K562 (cell line): ENCODE data around the gene RBM17. TPM values are rescaled to one million over a fixed set of nuclear protein-coding genes. Genes with fewer than 3 reads are reported as not detected.

Source experiments
- ATAC-seq: fragments of 200-7000 bp; cut with Tn5 transposase; 3 replicates; pipeline ENCODE4 v1.9.1; 2020; ENCODE audit warnings: moderate library complexity
- BruUV-seq: library from RNA; stranded (reverse); fragments of 400-500 nt; replicated peaks from 2 replicates; lab custom pipeline; 2021; lab: Mats Ljungman, UMichigan
- CTCF ChIA-PET: fragments of 300-600 bp; formaldehyde crosslinking; extraction: SDS; loops from one replicate; lab custom pipeline; 2021; ENCODE audit warnings: low intra/inter-chr PET ratio; lab: Yijun Ruan, JAX
- POLR2A ChIA-PET: fragments of 300-600, 350-650 bp; sonication (Branson Sonifier 250); formaldehyde crosslinking; extraction: SDS; loops from one replicate; lab custom pipeline; 2021; ENCODE audit warnings: antibody characterized with exemption, inconsistent platforms; lab: Yijun Ruan, JAX
- DNase-seq, 4 experiments: peaks; one replicate each; pipeline versions ENCODE4 v3.0.0 to v3.0.0-alpha.2; 2011 to 2018; ENCODE audit warnings: low spot score in 3 of 4, mixed read lengths in 3 of 4; ENCODE audit errors: extremely low read depth in 1 of 4
- FAIRE-seq: peaks from 2 replicates; lab custom pipeline; 2011; peaks lifted over from hg19 to GRCh38; lab: Jason Lieb, UNC
- H2AFZ ChIP-seq: 2 replicates; pipeline ENCODE4 v1.6.0; 2011; ENCODE audit warnings: low read depth, low read length, control low read depth, inconsistent platforms
- H3K27ac ChIP-seq: fragments of 200-600 bp; 3 replicates; pipeline ENCODE4 v1.8.0; 2011; ENCODE audit warnings: low read depth, mild to moderate bottlenecking, control low read depth, inconsistent platforms, low read length, moderate library complexity, mixed read lengths; ENCODE audit errors: extremely low read depth
- H3K27me3 ChIP-seq, 2 experiments: fragments of 300-600 bp in 1 of 2; 2 replicates in 1 of 2; 3 replicates in 1 of 2; pipeline versions ENCODE4 v1.6.0 to v1.8.0; 2011; ENCODE audit warnings: inconsistent platforms in 2 of 2, low read length in 2 of 2, mild to moderate bottlenecking in 1 of 2, mixed read lengths in 1 of 2, moderate library complexity in 1 of 2; ENCODE audit not compliant: control insufficient read depth in 2 of 2, insufficient read depth in 2 of 2
- H3K36me3 ChIP-seq: fragments of 300-600 bp; 3 replicates; pipeline ENCODE4 v1.8.0; 2011; ENCODE audit warnings: mild to moderate bottlenecking, low read length, inconsistent platforms; ENCODE audit not compliant: control insufficient read depth, insufficient read depth
- H3K4me1 ChIP-seq, 2 experiments: fragments of 200-600 bp in 1 of 2; replicated peaks in 1 of 2; 2 replicates in 1 of 2; 3 replicates in 1 of 2; pipeline versions ENCODE4 v1.5.1 to v1.8.0; 2011; ENCODE audit warnings: inconsistent platforms in 2 of 2, low read length in 2 of 2, mild to moderate bottlenecking in 1 of 2, mixed read lengths in 1 of 2, moderate library complexity in 1 of 2; ENCODE audit not compliant: control insufficient read depth in 2 of 2, insufficient read depth in 2 of 2
- H3K4me2 ChIP-seq: 2 replicates; pipeline ENCODE4 v1.6.1; 2011; ENCODE audit warnings: low read length, control low read depth, inconsistent platforms, mixed read lengths; ENCODE audit not compliant: insufficient read depth
- H3K4me3 ChIP-seq: fragments of 200-600 bp; sonication (generic), shearing (Covaris generic); 2 replicates; pipeline ENCODE4 v1.5.1; 2016; ENCODE audit warnings: control low read depth, inconsistent platforms
- H3K79me2 ChIP-seq: fragments of 200-600 bp; 3 replicates; pipeline ENCODE4 v1.8.0; 2011; ENCODE audit warnings: low read length, inconsistent platforms; ENCODE audit not compliant: control insufficient read depth, insufficient read depth
- H3K9ac ChIP-seq, 2 experiments: 2 replicates each; pipeline versions ENCODE4 v1.6.0 to v1.6.1; 2011; ENCODE audit warnings: low read depth in 2 of 2, low read length in 2 of 2, control low read depth in 1 of 2, inconsistent platforms in 1 of 2, mild to moderate bottlenecking in 1 of 2, mixed read lengths in 1 of 2; ENCODE audit not compliant: insufficient read depth in 1 of 2
- H3K9me1 ChIP-seq: one replicate; pipeline ENCODE4 v1.6.0; 2011; ENCODE audit warnings: inconsistent platforms, mild to moderate bottlenecking, low read length, moderate library complexity; ENCODE audit not compliant: control insufficient read depth, insufficient read depth
- H3K9me3 ChIP-seq: replicated peaks from 2 replicates; pipeline ENCODE4 v1.5.1; 2011; ENCODE audit warnings: low read depth, low read length, inconsistent platforms; ENCODE audit not compliant: control insufficient read depth, insufficient read depth
- H4K20me1 ChIP-seq: replicated peaks from 2 replicates; pipeline ENCODE4 v1.6.1; 2011; ENCODE audit warnings: low read length, inconsistent platforms, mixed read lengths; ENCODE audit not compliant: control insufficient read depth, insufficient read depth
- DACH1 ChIP-seq: fragments of 450-650 bp; IDR thresholded peaks from 2 replicates; pipeline ENCODE4 v1.6.1; 2018; ENCODE audit not compliant: partially characterized antibody
- HMGXB4 ChIP-seq: sonication (generic); formaldehyde crosslinking; IDR thresholded peaks from 2 replicates; pipeline ENCODE4 v1.8.1; 2023; ENCODE audit warnings: mild to moderate bottlenecking, missing genetic modification reagents
- PHTF2 ChIP-seq: fragments of 250-450 bp; sonication (Bioruptor Pico); IDR thresholded peaks from 2 replicates; pipeline ENCODE4 v1.5.0; 2021; ENCODE audit warnings: mild to moderate bottlenecking
- SRF ChIP-seq, 2 experiments: fragments of 250-450, 450-650 bp in 1 of 2; sonication (Bioruptor Pico) in 1 of 2; sonication (generic) in 1 of 2; formaldehyde crosslinking; IDR thresholded peaks; 2 replicates each; pipeline versions ENCODE4 v1.5.0 to v1.5.1; 2020 to 2022; ENCODE audit warnings: mild to moderate bottlenecking in 1 of 2, missing genetic modification reagents in 1 of 2
- ZNF165 ChIP-seq: fragments of 250-450 bp; sonication (Bioruptor Pico); IDR thresholded peaks from 2 replicates; pipeline ENCODE4 v1.4.0; 2020; ENCODE audit warnings: borderline replicate concordance
- WGBS: fragments of 100-300 bp; shearing (Covaris generic); methylation state at CpG from one replicate; pipeline ENCODE4 v1.1.6; 2016; ENCODE audit warnings: low coverage, mixed read lengths; ENCODE audit not compliant: insufficient coverage; ENCODE audit errors: missing lambda C conversion rate; 5-methylcytosine and 5-hydroxymethylcytosine counted together
- in situ Hi-C: fragments of 300-500 bp; cut with MboI; formaldehyde crosslinking; loops from 4 replicates; pipeline ENCODE4 v1.15.0; 2018; ENCODE audit warnings: inconsistent platforms, mixed read lengths
- intact Hi-C: fragments of 100-400 bp; cut with micrococcal nuclease; formaldehyde crosslinking; loops from 2 replicates; pipeline ENCODE4 v1.14.2; 2022
- polyA plus RNA-seq, 8 experiments: library from polyadenylated mRNA; depleted of rRNA in 4 of 8; stranded (reverse) in 5 of 8; unstranded in 3 of 8; fragments of >200 nt; fragmentation: Nextera tagmentation in 2 of 8; fragmentation: Illumina TruSeq in 1 of 8; extraction: Ambion mirVana in 2 of 8; extraction: Trizol in 1 of 8; gene quantifications; 2 replicates each; pipeline versions ENCODE4 v1.2.1 to v1.2.3, GENCODE V29; 2011 to 2014; ENCODE audit warnings: inconsistent platforms in 1 of 8, missing spikeins in 1 of 8
- total RNA-seq, 7 experiments: library from RNA; depleted of rRNA in 6 of 7; stranded (reverse); fragments of >200 nt in 6 of 7; fragmentation: Illumina TruSeq in 2 of 7; extraction: Trizol in 2 of 7; gene quantifications; 2 replicates each; pipeline versions ENCODE4 v1.2.1 to v1.2.3, GENCODE V29; 2011 to 2021; ENCODE audit warnings: low replicate concordance in 1 of 7

The RBM17 gene
- total and polyA plus RNA-seq, 9 of the 15 experiments (the other 6 are each of a cell fraction or from before 2014, with no cell fraction given), result 23.6 to 217 (median 124) TPM

GRCh38 chr10:6062101-6062771, 26.6 kb upstream of the RBM17 start, which contains the start of gene IL2RA:
IL2RA (minus strand) TSS chr10:6062367; CDS start chr10:6062151, 216 bp downstream.
- no peak within 1 kb of the TSS for H3K4me3 ChIP-seq
- H3K27ac ChIP-seq, result no peak within 1 kb of the TSS
- in situ Hi-C loops (no loop called here), intact Hi-C loops (no loop called here)
- no peaks in the 10 kb centered on the region for H3K36me3 ChIP-seq
- H3K79me2 ChIP-seq, result no peaks in the 10 kb centered on the region
- no peaks in the 10 kb centered on the region for H3K9me3 ChIP-seq
- BruUV-seq, result no TSS peak
- H3K9ac ChIP-seq, result peak within 1 kb of the TSS in 1 of 2 experiments; percentile 16; a peak in 1 of 4 replicates
- ChIA-PET CTCF (no interaction called here), POLR2A (interaction anchor here (1.1 kb wide), 1 partner anchor 9 kb away, joined by 3 read pairs; no protein-coding TSS in a partner anchor)
- no peaks in the 10 kb centered on the region for H3K9me1 ChIP-seq
- no peak within 1 kb of the TSS for H3K4me2 ChIP-seq
- ATAC-seq (no peak; the same call in 2 of the 3 replicates), DNase-seq (no peak), FAIRE-seq (no peak)
- no peak within 1 kb of the TSS for H2AFZ ChIP-seq
- H4K20me1 ChIP-seq, result no peaks in the 10 kb centered on the region
- H3K4me1 ChIP-seq, result peaks cover 0 to 3% of the 10 kb centered on the region in 2 experiments; a peak in 1 of 5 replicates
- peaks cover 9 to 15% of the 10 kb centered on the region in 2 experiments for H3K27me3 ChIP-seq
- peak in 1 of 2 experiments; percentile 19; a peak in 1 of 4 replicates for TF ChIP-seq SRF (CRISPR knock-in tag; IDR thresholded peaks at IDR 0.05)
- TF ChIP-seq DACH1, result no peak
- no peak for TF ChIP-seq ZNF165 (CRISPR knock-in tag)
- TF ChIP-seq PHTF2 (CRISPR knock-in tag), result no peak
- TF ChIP-seq HMGXB4, result no peak
- WGBS, result 39% methylated on average over 18 of the region's 18 CpGs
